ENCODE data around the gene SYT9.

The SYT9 gene

GRCh38 chr11:7501894-7502293 lies 250.2 kb downstream of the SYT9 start:
- TF ChIP-seq, protein P1, sequence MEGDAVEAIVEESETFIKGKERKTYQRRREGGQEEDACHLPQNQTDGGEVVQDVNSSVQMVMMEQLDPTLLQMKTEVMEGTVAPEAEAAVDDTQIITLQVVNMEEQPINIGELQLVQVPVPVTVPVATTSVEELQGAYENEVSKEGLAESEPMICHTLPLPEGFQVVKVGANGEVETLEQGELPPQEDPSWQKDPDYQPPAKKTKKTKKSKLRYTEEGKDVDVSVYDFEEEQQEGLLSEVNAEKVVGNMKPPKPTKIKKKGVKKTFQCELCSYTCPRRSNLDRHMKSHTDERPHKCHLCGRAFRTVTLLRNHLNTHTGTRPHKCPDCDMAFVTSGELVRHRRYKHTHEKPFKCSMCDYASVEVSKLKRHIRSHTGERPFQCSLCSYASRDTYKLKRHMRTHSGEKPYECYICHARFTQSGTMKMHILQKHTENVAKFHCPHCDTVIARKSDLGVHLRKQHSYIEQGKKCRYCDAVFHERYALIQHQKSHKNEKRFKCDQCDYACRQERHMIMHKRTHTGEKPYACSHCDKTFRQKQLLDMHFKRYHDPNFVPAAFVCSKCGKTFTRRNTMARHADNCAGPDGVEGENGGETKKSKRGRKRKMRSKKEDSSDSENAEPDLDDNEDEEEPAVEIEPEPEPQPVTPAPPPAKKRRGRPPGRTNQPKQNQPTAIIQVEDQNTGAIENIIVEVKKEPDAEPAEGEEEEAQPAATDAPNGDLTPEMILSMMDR (IDR thresholded peaks at IDR 0.05; ENCODE audit: low read depth, low read length) = no peak
- TF ChIP-seq MYC (IDR thresholded peaks at IDR 0.05; ENCODE audit: low read depth, low read length) = no peak
- no peak for TF ChIP-seq POLR2A (IDR thresholded peaks at IDR 0.05; ENCODE audit: extremely low read depth, insufficient read length)
- TF ChIP-seq, protein P2, sequence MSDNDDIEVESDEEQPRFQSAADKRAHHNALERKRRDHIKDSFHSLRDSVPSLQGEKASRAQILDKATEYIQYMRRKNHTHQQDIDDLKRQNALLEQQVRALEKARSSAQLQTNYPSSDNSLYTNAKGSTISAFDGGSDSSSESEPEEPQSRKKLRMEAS (IDR thresholded peaks at IDR 0.05; ENCODE audit: low read depth, low read length) = no peak
- no peak overlapping the region for H3K4me3 ChIP-seq (ENCODE audit: low read depth, low read length)
- no peak for DNase-seq (ENCODE audit: low read depth)

- H3K4me3 ChIP-seq (ENCODE audit: low read depth, low read length) = no peak overlapping the region
- DNase-seq (ENCODE audit: low read depth) = no peak
- TF ChIP-seq, protein P2 (IDR thresholded peaks at IDR 0.05; ENCODE audit: low read depth, low read length) = no peak
Observed at GRCh38 chr11:7506243-7506642, 254.5 kb downstream of the SYT9 start.

- no peak for DNase-seq (ENCODE audit: low read depth)
- H3K4me3 ChIP-seq (ENCODE audit: low read depth, low read length) = no peak overlapping the region
- TF ChIP-seq, protein P1 (IDR thresholded peaks at IDR 0.05; ENCODE audit: low read depth, low read length) = no peak
Observed at GRCh38 chr11:7508087-7508486, 256.4 kb downstream of the SYT9 start.

- H3K4me3 ChIP-seq (ENCODE audit: low read depth, low read length) = no peak overlapping the region
- TF ChIP-seq POLR2A (IDR thresholded peaks at IDR 0.05; ENCODE audit: extremely low read depth, insufficient read length) (no peak), MYC (IDR thresholded peaks at IDR 0.05; ENCODE audit: low read depth, low read length) (no peak)
- TF ChIP-seq, protein P2 (IDR thresholded peaks at IDR 0.05; ENCODE audit: low read depth, low read length) = no peak
- TF ChIP-seq, protein P1 (IDR thresholded peaks at IDR 0.05; ENCODE audit: low read depth, low read length) = no peak
- DNase-seq (ENCODE audit: low read depth) = no peak
Observed at GRCh38 chr11:7509966-7510365, 258.3 kb downstream of the SYT9 start.

GRCh38 chr11:7511401-7511800 lies 259.7 kb downstream of the SYT9 start:
- peak; percentile 33 for DNase-seq (ENCODE audit: low read depth)
- H3K4me3 ChIP-seq (ENCODE audit: low read depth, low read length) = no peak overlapping the region
- TF ChIP-seq, protein P2 (IDR thresholded peaks at IDR 0.05; ENCODE audit: low read depth, low read length) = peak; percentile 49; the same call in 1 of the 2 replicates
- no peak for TF ChIP-seq MYC (IDR thresholded peaks at IDR 0.05; ENCODE audit: low read depth, low read length)

- peak; percentile 91 for DNase-seq (ENCODE audit: low read depth)
Observed at GRCh38 chr11:7512525-7513233, 261.0 kb downstream of the SYT9 start.

More at GRCh38 chr11:7512525-7513233, 261.0 kb downstream of the SYT9 start:
- peak overlapping the region; percentile 77 for H3K4me3 ChIP-seq (ENCODE audit: low read depth, low read length)
- TF ChIP-seq, protein P2 (IDR thresholded peaks at IDR 0.05; ENCODE audit: low read depth, low read length) = peak; percentile 53; the same call in 1 of the 2 replicates
- TF ChIP-seq POLR2A (IDR thresholded peaks at IDR 0.05; ENCODE audit: extremely low read depth, insufficient read length) = peak; percentile 29
- TF ChIP-seq, protein P1 (IDR thresholded peaks at IDR 0.05; ENCODE audit: low read depth, low read length) = peak; percentile 1
- peak; percentile 73 for TF ChIP-seq MYC (IDR thresholded peaks at IDR 0.05; ENCODE audit: low read depth, low read length)
